HG03103 (cell line): ENCODE data around the gene DPP7.

Experiments used
- ATAC-seq: cut with Tn5 transposase; IDR thresholded peaks from one replicate; pipeline ENCODE4 v1.9.1; 2021; ENCODE audit warnings: low read depth; ENCODE audit not compliant: unreplicated experiment

Gene DPP7

GRCh38 chr9:137112564-137113384 is 1.8 kb downstream of the DPP7 start:
- no peak for ATAC-seq

GRCh38 chr9:137111788-137112563 is 2.6 kb downstream of the DPP7 start:
- ATAC-seq, result no peak

- ATAC-seq, result no peak
Measured at GRCh38 chr9:137110911-137111787, 3.4 kb downstream of the DPP7 start.

- no peak for ATAC-seq
Measured at GRCh38 chr9:137110147-137110910, 4.2 kb downstream of the DPP7 start.

GRCh38 chr9:137109250-137110146 is 5.0 kb downstream of the DPP7 start:
- no peak for ATAC-seq

- no peak for ATAC-seq
Measured at GRCh38 chr9:137108608-137109249, 5.8 kb downstream of the DPP7 start.

GRCh38 chr9:137107982-137108381 is 6.6 kb downstream of the DPP7 start:
- ATAC-seq, result no peak

- ATAC-seq, result no peak
Measured at GRCh38 chr9:137107312-137107921, 7.1 kb downstream of the DPP7 start.

- no peak for ATAC-seq
Measured at GRCh38 chr9:137106662-137107250, 7.8 kb downstream of the DPP7 start.

GRCh38 chr9:137105814-137106661 is 8.5 kb downstream of the DPP7 start:
- ATAC-seq, result no peak

- ATAC-seq, result no peak
Measured at GRCh38 chr9:137103206-137103999, 11.1 kb downstream of the DPP7 start.

- ATAC-seq, result no peak
Measured at GRCh38 chr9:137099231-137099630, 15.3 kb downstream of the DPP7 start.

- no peak for ATAC-seq
Measured at GRCh38 chr9:137097761-137098462, 16.6 kb downstream of the DPP7 start.

GRCh38 chr9:137096785-137097546 is 17.6 kb downstream of the DPP7 start:
- no peak for ATAC-seq
